Measurements from ENCODE around the gene SAMD4A.
"Not testable (repeated sequence)": the region's sequence is repeated elsewhere in the genome, so short reads cannot be mapped to it uniquely, and the experiment has no call there.

Gene SAMD4A

GRCh38 chr14:54739514-54739913 is 172.6 kb downstream of the SAMD4A start:
- no peak for DNase-seq (ENCODE audit: low spot score)
- TF ChIP-seq CTCF (IDR thresholded peaks at IDR 0.05; ENCODE audit: extremely low read depth, missing control alignments) = no peak

GRCh38 chr14:54742492-54743350 is 175.8 kb downstream of the SAMD4A start:
- no peak for DNase-seq (ENCODE audit: low spot score)
- TF ChIP-seq CTCF (IDR thresholded peaks at IDR 0.05; ENCODE audit: extremely low read depth, missing control alignments) = no peak

GRCh38 chr14:54743382-54743781 is 176.5 kb downstream of the SAMD4A start:
- DNase-seq (ENCODE audit: low spot score) = no peak
- TF ChIP-seq CTCF (IDR thresholded peaks at IDR 0.05; ENCODE audit: extremely low read depth, missing control alignments) = no peak

DNA sequence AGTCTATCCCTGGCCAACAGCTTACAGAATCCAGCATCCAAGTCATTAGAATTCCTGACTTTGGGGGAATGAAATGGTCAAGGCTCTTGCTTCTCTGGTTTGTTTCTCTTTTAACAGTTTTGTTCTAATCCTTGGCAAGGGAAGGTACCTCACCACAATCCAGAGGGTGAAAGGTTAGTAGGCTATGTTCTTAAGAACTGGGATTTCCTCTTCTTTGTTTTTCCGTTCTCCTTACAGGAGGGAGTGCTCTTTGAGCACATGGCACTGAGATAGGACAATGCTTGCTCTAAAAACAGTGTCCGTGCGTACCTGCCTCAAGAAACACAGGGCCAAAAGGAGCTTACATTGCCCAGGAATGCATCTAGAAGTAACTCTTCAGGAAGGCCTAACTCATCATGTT is 179.1 kb downstream of the SAMD4A start:
- TF ChIP-seq CTCF (IDR thresholded peaks at IDR 0.05; ENCODE audit: extremely low read depth, missing control alignments) = no peak
- DNase-seq (ENCODE audit: low spot score) = no peak

DNA sequence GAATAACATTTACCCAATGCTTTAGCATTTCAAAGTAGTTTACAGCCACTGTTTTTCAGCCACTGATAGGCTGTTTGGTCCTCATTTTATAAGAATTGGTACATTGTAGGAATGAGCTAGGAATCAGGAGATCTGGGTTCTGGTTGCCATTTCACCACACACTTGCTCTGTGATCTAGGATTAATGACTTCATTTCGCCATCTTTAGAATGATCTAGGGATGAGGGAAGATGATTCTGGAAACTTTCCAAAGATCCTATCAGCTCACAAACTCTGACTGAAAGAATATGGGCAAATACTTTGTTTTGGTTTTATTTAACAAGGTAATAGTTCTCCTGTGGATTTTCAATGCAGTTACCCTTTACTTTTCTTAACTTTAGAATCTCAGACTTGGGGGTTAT is 180.7 kb downstream of the SAMD4A start:
- DNase-seq (ENCODE audit: low spot score) = no peak
- TF ChIP-seq CTCF (IDR thresholded peaks at IDR 0.05; ENCODE audit: extremely low read depth, missing control alignments) = no peak

DNA sequence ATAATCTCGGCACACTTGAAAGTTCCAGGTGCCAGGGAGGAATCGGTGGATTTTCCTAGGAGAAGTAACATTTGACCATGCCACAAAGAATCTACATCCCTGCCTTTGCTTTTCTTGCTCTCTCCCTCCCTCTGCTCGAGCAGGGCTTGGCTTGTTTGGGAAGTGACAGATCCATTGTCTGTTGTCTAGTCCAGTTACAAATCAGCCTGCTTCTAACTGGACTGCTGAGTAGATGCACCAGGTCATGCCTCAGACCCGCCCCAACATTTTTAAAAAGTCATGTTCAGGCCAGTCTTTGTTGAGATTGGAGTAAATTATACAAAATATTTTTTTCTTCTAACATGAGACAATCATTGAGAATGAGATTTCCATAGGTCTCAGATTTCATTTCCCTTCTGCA is 182.3 kb downstream of the SAMD4A start:
- no peak for DNase-seq (ENCODE audit: low spot score)
- no peak for TF ChIP-seq CTCF (IDR thresholded peaks at IDR 0.05; ENCODE audit: extremely low read depth, missing control alignments)

- no peak for DNase-seq (ENCODE audit: low spot score)
- TF ChIP-seq CTCF (IDR thresholded peaks at IDR 0.05; ENCODE audit: extremely low read depth, missing control alignments) = no peak
Measured at GRCh38 chr14:54749727-54750126, 182.8 kb downstream of the SAMD4A start.

DNA sequence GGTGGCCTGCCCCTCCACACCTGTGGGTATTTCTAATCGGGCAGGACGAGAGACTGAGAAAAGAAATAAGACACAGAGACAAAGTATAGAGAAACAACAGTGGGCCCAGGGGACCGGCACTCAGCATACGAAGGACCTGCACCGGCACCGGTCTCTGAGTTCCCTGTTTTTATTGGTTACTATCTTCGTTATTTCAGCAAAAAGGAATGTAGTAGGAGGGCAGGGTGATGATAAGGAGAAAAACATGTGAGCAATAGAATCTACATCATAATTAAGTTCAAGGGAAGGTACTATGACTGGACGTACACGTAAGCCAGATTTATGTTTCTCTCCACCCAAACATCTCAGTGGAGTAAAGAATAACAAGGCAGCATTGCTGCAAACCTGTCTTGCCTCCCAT is 185.7 kb downstream of the SAMD4A start:
- DNase-seq (ENCODE audit: low spot score) = not testable (repeated sequence)

- DNase-seq (ENCODE audit: low spot score) = not testable (repeated sequence)
Measured at GRCh38 chr14:54753396-54753795, 186.5 kb downstream of the SAMD4A start.
